Fibroblast of villous mesenchyme (primary cell): ENCODE measurements around the gene CNOT3. TPM values are rescaled to one million over a fixed set of nuclear protein-coding genes. Genes with fewer than 3 reads are reported as not detected.
A peak's percentile ranks its signal among the peaks of the same experiment; 100 is the strongest.

Experiments used
- DNase-seq: peaks from one replicate; pipeline ENCODE4 v3.0.0-alpha.2; 2010; ENCODE audit warnings: low read depth
- H3K4me3 ChIP-seq: 2 replicates; pipeline ENCODE4 v1.5.1; 2011; ENCODE audit warnings: low read depth, mild to moderate bottlenecking, low read length
- total RNA-seq: library from RNA; depleted of rRNA; stranded (reverse); fragments of >200 nt; gene quantifications from 2 replicates; pipeline ENCODE4 v1.2.3, GENCODE V29; 2012
- TF ChIP-seq, protein P1 (sequence below): IDR thresholded peaks from 2 replicates; pipeline ENCODE4 v1.5.1; 2012; ENCODE audit warnings: low read depth, mild to moderate bottlenecking, low read length; ENCODE audit not compliant: insufficient read depth

Gene CNOT3
- total RNA-seq, 1 donor, result 7.3 TPM

GRCh38 chr19:54100561-54100960 lies 37.0 kb upstream of the CNOT3 start, which contains the start of gene OSCAR:
TSS of gene OSCAR (minus strand) at chr19:54100803. CDS start at chr19:54100792, 11 bp downstream.
- TF ChIP-seq, protein P1, sequence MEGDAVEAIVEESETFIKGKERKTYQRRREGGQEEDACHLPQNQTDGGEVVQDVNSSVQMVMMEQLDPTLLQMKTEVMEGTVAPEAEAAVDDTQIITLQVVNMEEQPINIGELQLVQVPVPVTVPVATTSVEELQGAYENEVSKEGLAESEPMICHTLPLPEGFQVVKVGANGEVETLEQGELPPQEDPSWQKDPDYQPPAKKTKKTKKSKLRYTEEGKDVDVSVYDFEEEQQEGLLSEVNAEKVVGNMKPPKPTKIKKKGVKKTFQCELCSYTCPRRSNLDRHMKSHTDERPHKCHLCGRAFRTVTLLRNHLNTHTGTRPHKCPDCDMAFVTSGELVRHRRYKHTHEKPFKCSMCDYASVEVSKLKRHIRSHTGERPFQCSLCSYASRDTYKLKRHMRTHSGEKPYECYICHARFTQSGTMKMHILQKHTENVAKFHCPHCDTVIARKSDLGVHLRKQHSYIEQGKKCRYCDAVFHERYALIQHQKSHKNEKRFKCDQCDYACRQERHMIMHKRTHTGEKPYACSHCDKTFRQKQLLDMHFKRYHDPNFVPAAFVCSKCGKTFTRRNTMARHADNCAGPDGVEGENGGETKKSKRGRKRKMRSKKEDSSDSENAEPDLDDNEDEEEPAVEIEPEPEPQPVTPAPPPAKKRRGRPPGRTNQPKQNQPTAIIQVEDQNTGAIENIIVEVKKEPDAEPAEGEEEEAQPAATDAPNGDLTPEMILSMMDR, result no peak
- H3K4me3 ChIP-seq, result peak within 1 kb of the TSS; percentile 26
- DNase-seq, result peak; percentile 47

DNA sequence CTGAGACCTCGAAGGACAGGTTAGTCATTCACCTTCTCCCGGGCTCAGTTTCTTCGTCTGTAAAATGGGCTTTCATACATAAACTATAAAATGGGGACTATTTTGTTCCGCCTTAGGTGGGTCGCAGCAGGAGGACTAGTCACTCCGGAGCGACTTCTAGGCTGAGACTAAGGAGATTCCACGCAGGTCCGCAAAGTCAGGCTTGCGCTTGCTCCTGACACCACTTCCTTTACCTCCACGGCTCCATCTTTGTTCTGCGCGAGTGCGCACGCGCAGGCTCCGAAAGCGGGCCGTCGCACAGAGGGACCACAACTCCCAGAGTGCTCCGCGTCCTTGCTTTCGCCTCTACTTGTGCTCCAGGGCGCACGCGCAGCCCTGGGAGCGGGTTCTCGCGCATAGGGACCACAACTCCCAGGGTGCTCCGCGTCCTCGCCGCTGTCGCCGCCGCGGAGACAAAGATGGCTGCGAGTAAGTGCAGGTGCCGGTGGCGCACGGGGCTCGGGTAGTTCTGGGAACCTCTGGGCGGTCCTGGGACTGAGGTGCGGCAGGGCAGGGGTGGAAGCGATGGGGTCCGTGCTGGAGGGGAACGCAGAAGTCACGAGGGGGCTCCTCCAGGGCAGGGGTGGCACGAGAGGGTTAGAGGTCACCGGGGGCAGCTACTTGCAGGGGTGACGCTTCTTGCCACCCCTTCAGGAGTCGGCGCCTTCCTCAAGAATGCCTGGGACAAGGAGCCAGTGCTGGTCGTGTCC lies 35.0 kb upstream of the CNOT3 start, which contains the start of gene NDUFA3:
TSS of gene NDUFA3 (plus strand) at position 435 of the 749 bp plus-strand sequence. CDS start at position 459, 24 bp downstream.
- TF ChIP-seq, protein P1, result no peak
- peak; percentile 98 for DNase-seq
- H3K4me3 ChIP-seq, result peak within 1 kb of the TSS; percentile 99

GRCh38 chr19:54104998-54105715 lies 32.4 kb upstream of the CNOT3 start:
- TF ChIP-seq, protein P1, result no peak
- no peak overlapping the region for H3K4me3 ChIP-seq
- DNase-seq, result no peak

- no peak for DNase-seq
- TF ChIP-seq, protein P1, result no peak
- no peak overlapping the region for H3K4me3 ChIP-seq
Observed at GRCh38 chr19:54105796-54106195, 31.8 kb upstream of the CNOT3 start.

GRCh38 chr19:54106716-54107115 lies 30.8 kb upstream of the CNOT3 start:
- no peak overlapping the region for H3K4me3 ChIP-seq
- TF ChIP-seq, protein P1, result no peak
- no peak for DNase-seq

DNA sequence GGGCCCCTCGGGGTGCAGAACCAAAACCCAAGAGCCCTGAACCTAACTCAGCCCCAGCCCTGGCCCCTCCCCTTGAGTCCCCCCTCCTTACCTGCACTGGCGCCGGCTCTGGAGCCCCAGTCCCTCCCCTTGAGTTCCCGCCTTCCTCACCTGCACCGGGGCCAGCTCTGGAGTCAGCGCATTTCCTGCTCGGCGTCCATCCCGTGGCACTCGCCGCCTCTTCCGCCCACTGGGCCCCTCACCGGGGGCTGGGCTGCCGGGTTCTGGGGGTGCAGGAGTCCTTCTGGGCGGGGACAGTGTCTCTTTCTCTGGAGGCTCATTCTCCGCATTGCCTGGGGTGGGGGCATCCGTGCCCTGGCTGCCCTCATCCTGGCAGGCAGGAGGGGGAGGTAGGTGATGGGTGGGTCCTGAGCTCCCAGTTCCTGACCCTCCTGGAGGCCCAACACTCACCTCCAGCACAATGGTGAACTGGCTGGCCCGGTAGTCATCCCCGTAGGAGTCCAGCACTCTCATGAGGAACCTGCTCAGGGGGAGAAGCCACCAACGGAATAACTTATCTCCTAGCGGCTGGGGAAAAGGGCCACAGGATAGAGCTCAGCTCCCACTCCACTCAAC lies 29.6 kb upstream of the CNOT3 start:
- TF ChIP-seq, protein P1, result no peak
- no peak overlapping the region for H3K4me3 ChIP-seq
- DNase-seq, result no peak
